Suprapubic skin (tissue), 4 donors: Measurements from ENCODE around the gene DGUOK.

Source experiments
- CTCF ChIP-seq, 2 donors: fragments of 200-600 bp in 1 of 2; fragments of 450-650 bp in 1 of 2; sonication (generic) in 1 of 2; IDR thresholded peaks; one replicate each; pipeline ENCODE4 v1.5.1; 2016 to 2019; ENCODE audit warnings: antibody characterized with exemption in 2 of 2, mild to moderate bottlenecking in 1 of 2, moderate library complexity in 1 of 2
- EP300 ChIP-seq: sonication (generic); formaldehyde crosslinking; IDR thresholded peaks from one replicate; pipeline ENCODE4 v1.6.1; 2017; ENCODE audit warnings: antibody characterized with exemption
- POLR2A ChIP-seq, 2 donors: fragments of 450-650 bp; IDR thresholded peaks; one replicate each; pipeline ENCODE4 v1.6.1; 2017; ENCODE audit warnings: antibody characterized with exemption in 2 of 2, mild to moderate bottlenecking in 2 of 2, moderate library complexity in 2 of 2
- POLR2AphosphoS5 ChIP-seq, 3 donors: sonication (generic); formaldehyde crosslinking; IDR thresholded peaks; one replicate each; pipeline ENCODE4 v1.6.1; 2017; ENCODE audit warnings: antibody characterized with exemption in 3 of 3

- TF ChIP-seq CTCF (IDR thresholded peaks at IDR 0.05) (no peak), EP300 (no peak), POLR2A (IDR thresholded peaks at IDR 0.05) (no peak), POLR2AphosphoS5 (IDR thresholded peaks at IDR 0.05) (no peak)
Observed at GRCh38 chr2:73911548-73912208, 15.0 kb upstream of the DGUOK start.
